AG08396 (cell line): ENCODE measurements around the gene TP53I13.

Experiments
- DNase-seq: peaks from one replicate; pipeline ENCODE4 v3.0.0; 2012; ENCODE audit warnings: low spot score, mixed read lengths

Gene TP53I13

GRCh38 chr17:29615492-29616299 lies 47.2 kb downstream of the TP53I13 start:
- DNase-seq, result peak; percentile 92

DNA sequence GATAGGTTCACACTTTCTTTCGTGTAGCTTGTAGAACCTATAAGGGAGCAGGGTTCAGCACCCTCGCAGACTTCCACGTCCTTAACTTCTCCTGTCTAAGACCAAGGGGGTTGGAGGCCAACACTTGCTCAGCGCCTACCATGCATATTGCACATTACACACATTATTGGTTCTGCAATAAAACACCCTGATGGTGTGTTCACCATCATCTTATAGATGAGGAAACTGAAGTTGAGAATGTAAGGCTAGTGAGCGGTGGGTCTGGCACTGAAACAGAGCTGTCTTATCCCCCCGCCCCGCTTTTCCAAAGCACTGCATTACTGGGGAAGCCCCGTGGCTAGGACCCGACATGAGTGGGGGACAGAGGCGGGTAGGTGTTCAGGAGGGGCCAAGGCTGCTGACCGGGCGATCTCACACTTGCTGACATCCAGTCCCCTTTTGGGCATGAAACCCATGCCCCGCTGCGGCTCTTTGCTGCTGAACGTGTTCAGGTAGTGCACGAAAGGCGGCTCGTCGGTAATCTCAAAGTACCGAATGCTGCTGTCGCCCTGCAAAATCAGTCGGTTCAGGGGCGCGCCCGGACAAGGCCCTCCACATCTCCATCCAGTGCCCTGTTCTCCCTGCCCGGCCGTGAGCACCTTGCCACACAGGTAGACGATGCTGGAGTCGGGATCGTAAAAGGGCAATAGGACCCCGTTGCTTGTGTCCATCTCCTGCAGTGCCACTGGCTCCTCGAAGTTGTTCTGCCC lies 48.0 kb downstream of the TP53I13 start:
- DNase-seq, result no peak

GRCh38 chr17:29617125-29617480 lies 48.6 kb downstream of the TP53I13 start:
- peak; percentile 87 for DNase-seq

- DNase-seq, result peak; percentile 61
Observed at GRCh38 chr17:29617481-29618271, 49.2 kb downstream of the TP53I13 start.

- DNase-seq, result no peak
Observed at GRCh38 chr17:29618272-29619065, 50.0 kb downstream of the TP53I13 start.

DNA sequence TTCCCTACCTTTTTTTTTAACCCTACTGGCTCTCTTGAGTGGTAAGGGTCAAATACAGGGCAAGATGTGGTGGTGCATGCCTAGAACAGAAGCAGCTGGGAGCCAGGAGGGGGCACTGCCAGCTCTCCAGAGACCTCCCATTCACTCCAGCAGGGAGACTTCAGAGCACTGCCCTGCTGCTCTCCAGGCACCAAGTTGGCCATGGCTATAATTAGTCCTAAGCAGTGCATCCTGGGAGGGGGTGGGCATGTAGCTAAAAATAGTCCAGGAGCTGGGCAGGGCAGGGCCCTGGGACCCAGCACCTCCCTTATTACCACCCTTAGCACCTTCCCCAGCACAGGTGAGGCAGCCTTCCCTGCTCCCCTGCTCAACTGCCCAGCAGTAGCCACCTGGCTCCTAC lies 50.8 kb downstream of the TP53I13 start:
- peak; percentile 79 for DNase-seq

DNA sequence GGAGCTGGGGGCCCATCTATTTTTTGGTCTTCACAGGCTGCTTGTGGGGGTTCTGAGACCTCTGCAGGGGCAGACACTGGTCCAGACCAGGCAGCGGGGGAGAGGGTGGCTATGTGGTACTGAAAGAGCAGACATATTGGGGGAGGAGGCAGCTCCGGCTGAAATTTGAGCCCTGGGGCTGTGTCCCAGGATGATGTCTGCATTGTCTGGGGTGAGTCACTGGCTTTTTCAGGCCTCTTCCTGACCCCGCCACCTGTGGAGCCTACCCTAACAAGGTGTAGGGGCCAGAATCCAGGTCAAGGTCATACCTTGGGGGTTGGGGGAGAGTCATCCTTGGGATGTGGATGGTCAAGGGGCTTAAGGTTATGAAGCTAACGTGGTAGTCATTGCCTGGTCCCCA lies 51.8 kb downstream of the TP53I13 start:
- DNase-seq, result no peak

DNA sequence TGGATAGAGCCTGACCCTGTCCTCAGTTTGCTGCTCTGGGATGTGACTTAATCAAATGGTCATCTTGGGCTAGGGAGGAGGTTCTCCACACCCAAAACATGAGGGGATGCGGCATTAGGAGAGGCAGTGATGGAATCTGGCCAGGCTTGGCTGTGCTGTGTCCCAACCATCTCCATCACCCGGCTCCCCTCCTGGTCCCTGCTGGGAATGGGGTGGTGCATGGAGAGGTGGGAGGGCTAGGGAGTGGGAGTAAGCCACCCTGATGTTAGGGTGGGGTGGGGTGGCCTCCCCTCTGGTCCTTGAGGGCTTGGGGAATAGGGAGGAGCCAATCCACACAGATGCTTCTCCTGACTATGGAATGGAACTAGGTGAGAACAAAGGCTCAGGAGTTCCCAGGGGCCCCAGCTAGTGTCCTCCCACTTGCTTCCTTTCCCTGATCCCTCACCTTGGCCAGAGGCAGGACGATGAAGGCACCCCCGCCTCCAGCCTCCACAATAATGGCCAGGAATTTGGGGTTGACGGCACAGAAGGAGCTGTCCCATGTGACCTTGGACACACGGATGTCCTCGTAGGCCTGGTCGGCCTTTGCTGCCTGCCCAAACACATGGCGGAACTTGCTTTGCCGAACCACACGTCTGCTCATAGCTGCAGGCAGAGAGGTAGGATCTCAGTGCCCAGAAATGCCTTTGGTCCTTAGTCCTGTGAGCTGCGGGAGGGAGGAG lies 52.4 kb downstream of the TP53I13 start:
- DNase-seq, result no peak

GRCh38 chr17:29621751-29622194 lies 53.3 kb downstream of the TP53I13 start:
- DNase-seq, result no peak
